ENCODE measurements around the gene TSPAN6.

Gene TSPAN6

GRCh38 chrX:100593126-100593525 is 43.5 kb downstream of the TSPAN6 start:
- DNase-seq (ENCODE audit: low read depth), result no peak
- H3K4me3 ChIP-seq (ENCODE audit: low read depth, low read length), result no peak overlapping the region
- TF ChIP-seq, protein P1, sequence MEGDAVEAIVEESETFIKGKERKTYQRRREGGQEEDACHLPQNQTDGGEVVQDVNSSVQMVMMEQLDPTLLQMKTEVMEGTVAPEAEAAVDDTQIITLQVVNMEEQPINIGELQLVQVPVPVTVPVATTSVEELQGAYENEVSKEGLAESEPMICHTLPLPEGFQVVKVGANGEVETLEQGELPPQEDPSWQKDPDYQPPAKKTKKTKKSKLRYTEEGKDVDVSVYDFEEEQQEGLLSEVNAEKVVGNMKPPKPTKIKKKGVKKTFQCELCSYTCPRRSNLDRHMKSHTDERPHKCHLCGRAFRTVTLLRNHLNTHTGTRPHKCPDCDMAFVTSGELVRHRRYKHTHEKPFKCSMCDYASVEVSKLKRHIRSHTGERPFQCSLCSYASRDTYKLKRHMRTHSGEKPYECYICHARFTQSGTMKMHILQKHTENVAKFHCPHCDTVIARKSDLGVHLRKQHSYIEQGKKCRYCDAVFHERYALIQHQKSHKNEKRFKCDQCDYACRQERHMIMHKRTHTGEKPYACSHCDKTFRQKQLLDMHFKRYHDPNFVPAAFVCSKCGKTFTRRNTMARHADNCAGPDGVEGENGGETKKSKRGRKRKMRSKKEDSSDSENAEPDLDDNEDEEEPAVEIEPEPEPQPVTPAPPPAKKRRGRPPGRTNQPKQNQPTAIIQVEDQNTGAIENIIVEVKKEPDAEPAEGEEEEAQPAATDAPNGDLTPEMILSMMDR (IDR thresholded peaks at IDR 0.05; ENCODE audit: low read depth, low read length, missing control alignments), result no peak

DNA sequence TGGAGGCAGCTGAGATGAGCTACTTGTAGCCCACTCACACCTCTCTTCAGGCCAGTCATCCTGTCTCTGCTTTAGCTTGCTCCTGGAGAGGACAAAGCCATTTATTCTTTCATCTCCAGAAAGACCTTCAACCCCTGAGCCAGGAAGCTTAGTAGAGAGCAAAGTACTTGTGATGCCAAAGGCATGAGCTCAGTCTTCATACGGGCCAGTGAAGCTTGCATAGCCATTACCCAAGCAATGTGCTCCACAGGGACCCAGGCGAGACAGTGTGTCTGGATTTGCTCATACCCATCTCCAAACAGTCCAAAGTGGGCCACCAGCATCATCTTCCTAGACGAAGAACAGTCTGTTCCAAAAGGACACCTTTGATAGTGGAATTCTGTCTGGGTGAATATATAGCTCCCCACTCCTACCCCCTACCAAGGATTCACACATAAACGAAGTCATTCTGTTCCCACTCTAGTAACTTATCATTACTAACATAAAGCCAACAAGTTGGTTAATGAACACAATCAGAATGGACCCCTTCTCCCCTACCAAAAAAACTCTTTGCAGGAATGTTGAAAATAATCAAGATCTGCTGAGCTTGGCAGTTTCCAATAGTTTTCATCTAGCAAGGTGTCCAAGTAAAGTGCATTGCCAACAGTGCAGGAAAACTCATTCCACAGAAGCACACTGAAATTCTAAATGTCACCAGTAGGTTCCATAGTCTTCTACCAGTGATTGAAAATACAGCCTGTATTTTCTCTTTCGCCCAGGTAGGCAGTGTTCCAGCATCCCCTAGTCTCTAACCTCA is 45.2 kb downstream of the TSPAN6 start:
- no peak for DNase-seq (ENCODE audit: low read depth)
- H3K4me3 ChIP-seq (ENCODE audit: low read depth, low read length), result no peak overlapping the region
- TF ChIP-seq, protein P1 (IDR thresholded peaks at IDR 0.05; ENCODE audit: low read depth, low read length, missing control alignments), result no peak

GRCh38 chrX:100587861-100588260 is 48.7 kb downstream of the TSPAN6 start:
- DNase-seq (ENCODE audit: low read depth), result no peak
- TF ChIP-seq, protein P1 (IDR thresholded peaks at IDR 0.05; ENCODE audit: low read depth, low read length, missing control alignments), result no peak
- H3K4me3 ChIP-seq (ENCODE audit: low read depth, low read length), result no peak overlapping the region

DNA sequence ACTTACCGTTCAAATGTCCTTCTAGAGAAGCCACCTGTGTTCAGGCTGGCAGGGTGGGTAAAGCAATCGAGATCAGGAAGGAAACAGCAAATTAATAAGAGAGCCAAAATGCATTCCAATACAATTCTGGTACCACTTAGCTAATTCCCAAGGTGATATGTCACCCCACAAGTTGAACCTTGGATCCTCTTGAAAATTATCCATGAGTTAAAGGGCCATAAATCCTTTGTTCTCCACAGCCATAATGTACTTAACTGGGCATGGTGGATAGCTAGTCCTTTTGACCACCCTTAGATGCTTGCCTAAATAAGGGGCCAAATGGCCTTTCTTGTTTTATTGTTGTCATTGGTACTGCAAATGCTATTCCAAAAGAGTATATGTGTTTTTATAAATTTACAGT is 49.9 kb downstream of the TSPAN6 start:
- H3K4me3 ChIP-seq (ENCODE audit: low read depth, low read length), result no peak overlapping the region
- no peak for DNase-seq (ENCODE audit: low read depth)
- TF ChIP-seq, protein P1 (IDR thresholded peaks at IDR 0.05; ENCODE audit: low read depth, low read length, missing control alignments), result no peak

DNA sequence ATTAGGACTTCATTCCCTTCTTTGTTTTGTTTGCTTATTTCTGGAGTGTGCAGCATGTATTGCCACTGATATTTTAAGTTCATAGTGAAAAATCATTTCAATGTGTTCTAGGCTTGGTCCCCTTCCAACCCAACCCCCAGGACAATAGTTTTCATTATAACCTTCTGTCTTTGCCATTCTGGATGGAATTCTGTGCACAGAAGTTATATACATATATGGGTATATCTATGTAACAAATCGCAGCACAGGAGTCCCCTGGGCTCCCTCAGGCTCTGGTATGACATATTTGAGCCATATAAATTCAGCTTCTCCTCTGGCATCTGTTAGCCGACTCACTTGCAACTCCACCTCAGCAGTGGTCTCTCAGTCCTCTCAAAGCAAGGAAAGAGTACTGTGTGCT is 52.0 kb downstream of the TSPAN6 start, which contains the start of gene TNMD:
Gene TNMD (plus strand): TSS at position 326 of the 400 bp plus-strand sequence. CDS start 83 bp downstream, outside the sequence.
- no peak for DNase-seq (ENCODE audit: low read depth)
- TF ChIP-seq, protein P1 (IDR thresholded peaks at IDR 0.05; ENCODE audit: low read depth, low read length, missing control alignments), result no peak
- H3K4me3 ChIP-seq (ENCODE audit: low read depth, low read length), result no peak within 1 kb of the TSS
